Fibroblast of skin of scalp (primary cell): ENCODE data around the gene CARD11.
A peak's percentile ranks its signal among the peaks of the same experiment; 100 is the strongest.
"Not testable (repeated sequence)": the region's sequence is repeated elsewhere in the genome, so short reads cannot be mapped to it uniquely, and the experiment has no call there.

Experiments
- DNase-seq: peaks from one replicate; pipeline ENCODE4 v3.0.0-alpha.2; 2013

Gene CARD11

GRCh38 chr7:2959828-2960599, 83.7 kb downstream of the CARD11 start:
- no peak for DNase-seq

- no peak for DNase-seq
Measured at GRCh38 chr7:2959103-2959680, 84.5 kb downstream of the CARD11 start.

- no peak for DNase-seq
Measured at GRCh38 chr7:2958416-2959102, 85.1 kb downstream of the CARD11 start.

GRCh38 chr7:2957369-2957727, 86.3 kb downstream of the CARD11 start:
- DNase-seq: not testable (repeated sequence)

- DNase-seq: peak; percentile 60
Measured at GRCh38 chr7:2956526-2957368, 86.9 kb downstream of the CARD11 start.

- DNase-seq: no peak
Measured at GRCh38 chr7:2956076-2956475, 87.6 kb downstream of the CARD11 start.

GRCh38 chr7:2955269-2955668, 88.4 kb downstream of the CARD11 start:
- no peak for DNase-seq

GRCh38 chr7:2954433-2954853, 89.2 kb downstream of the CARD11 start:
- DNase-seq: no peak

GRCh38 chr7:2953588-2954407, 89.9 kb downstream of the CARD11 start:
- DNase-seq: no peak

GRCh38 chr7:2953099-2953498, 90.6 kb downstream of the CARD11 start:
- DNase-seq: no peak

GRCh38 chr7:2952316-2952715, 91.4 kb downstream of the CARD11 start:
- no peak for DNase-seq

GRCh38 chr7:2950578-2950977, 93.1 kb downstream of the CARD11 start:
- DNase-seq: no peak

- no peak for DNase-seq
Measured at GRCh38 chr7:2948749-2949148, 94.9 kb downstream of the CARD11 start.

- no peak for DNase-seq
Measured at GRCh38 chr7:2947058-2947780, 96.4 kb downstream of the CARD11 start.

GRCh38 chr7:2945171-2945570, 98.5 kb downstream of the CARD11 start:
- DNase-seq: no peak

- no peak for DNase-seq
Measured at GRCh38 chr7:2944739-2945138, 98.9 kb downstream of the CARD11 start.

- no peak for DNase-seq
Measured at GRCh38 chr7:2943851-2944601, 99.6 kb downstream of the CARD11 start.

- no peak for DNase-seq
Measured at GRCh38 chr7:2941216-2941859, 102.3 kb downstream of the CARD11 start.

- DNase-seq: no peak
Measured at GRCh38 chr7:2940466-2940865, 103.2 kb downstream of the CARD11 start.
